H4 (cell line): ENCODE data around the gene PRR23E. TPM values are rescaled to one million over a fixed set of nuclear protein-coding genes. Genes with fewer than 3 reads are reported as not detected.

Source experiments
- DNase-seq: peaks from one replicate; pipeline ENCODE4 v3.0.0-alpha.2; 2015; ENCODE audit warnings: low spot score
- total RNA-seq: library from RNA; depleted of rRNA; stranded (reverse); fragments of >200 nt; shearing (Covaris generic); gene quantifications from 2 replicates; pipeline ENCODE4 v1.2.3, GENCODE V29; 2014; rRNA removed

Gene PRR23E
- total RNA-seq, 1 experiment from 2014 or later = not detected

DNA sequence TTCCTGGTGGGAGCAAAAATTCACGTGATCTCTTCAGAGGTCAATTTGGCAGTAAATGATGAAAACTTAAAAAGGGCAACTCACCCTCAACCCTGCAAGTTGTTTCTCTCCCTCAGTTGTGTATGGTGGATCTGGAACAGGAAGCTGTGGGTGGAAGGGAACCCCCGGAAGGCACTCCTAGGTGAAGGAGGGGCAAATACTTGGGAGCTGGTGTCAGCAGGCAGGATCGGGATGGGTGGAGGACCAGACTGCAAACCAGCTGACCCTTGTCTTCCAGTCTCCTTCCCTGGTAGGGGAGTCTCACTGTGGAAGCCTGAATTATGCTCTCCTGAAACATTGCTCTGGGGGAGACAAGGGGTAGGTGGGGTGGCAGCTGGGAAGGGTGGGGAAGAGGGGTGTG lies 33.5 kb downstream of the PRR23E start:
- DNase-seq = peak; percentile 34

DNA sequence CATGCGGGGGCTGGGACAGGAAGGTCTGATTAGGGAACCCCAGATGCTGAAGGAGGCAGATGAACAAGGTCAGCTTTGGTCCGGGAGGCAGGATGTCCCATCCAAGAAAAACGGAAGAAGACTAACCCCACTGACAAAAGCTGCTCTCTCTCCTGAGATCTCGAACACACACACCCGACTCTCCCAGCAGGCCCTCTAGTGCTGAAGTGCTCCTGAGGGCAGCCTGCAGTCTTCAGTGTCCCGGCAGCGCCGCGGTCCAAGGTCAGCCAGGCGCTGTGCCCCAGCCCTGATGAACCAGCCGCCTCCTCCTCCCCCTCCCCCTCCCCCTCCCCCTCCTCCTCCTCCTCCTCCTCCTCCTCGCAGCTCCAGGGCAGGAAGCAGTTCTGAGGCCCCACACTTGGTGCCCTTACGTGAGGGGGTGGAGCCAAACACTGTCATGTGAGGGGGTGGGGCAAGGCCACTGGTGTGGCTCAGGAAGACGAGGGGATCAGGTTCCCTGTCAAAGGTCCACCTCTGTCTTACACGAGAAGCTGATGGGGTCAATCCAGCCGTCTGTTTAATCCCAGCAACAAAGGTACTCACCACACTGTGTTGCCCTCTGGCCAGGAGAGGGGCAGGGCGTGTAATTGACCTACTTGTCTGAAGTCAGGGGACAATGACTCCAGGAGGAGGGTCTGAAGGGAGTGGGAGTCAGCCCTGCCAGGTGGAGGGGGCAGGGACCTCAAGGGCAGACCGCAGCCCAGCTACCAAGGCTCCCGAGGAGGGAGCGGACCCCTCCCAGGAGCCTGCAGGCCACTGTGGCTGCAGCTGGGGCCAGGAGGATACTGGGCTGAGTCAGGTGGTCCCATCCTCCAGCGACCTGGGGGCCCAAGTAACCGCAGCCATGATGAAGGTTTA lies 34.3 kb downstream of the PRR23E start:
- peak; percentile 48 for DNase-seq

DNA sequence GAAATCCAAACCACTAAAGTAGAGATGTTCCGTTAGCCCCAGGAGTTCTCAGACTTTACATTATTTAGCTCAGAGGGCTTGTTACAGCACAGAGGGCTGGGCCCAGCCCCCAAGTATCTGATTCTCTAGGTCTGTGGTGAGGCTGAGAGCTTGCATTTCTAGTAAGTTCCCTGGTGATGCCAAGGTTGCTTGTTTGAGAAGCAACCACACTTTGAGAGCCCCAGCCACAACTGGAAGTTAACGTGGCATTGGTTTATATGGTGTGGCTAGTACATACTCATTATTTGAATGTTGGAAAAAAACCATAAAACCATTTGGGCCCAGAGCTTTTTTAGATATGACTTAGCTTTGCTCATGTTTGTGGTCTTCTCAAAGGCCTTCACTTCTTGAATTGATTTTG lies 35.9 kb downstream of the PRR23E start:
- no peak for DNase-seq

DNA sequence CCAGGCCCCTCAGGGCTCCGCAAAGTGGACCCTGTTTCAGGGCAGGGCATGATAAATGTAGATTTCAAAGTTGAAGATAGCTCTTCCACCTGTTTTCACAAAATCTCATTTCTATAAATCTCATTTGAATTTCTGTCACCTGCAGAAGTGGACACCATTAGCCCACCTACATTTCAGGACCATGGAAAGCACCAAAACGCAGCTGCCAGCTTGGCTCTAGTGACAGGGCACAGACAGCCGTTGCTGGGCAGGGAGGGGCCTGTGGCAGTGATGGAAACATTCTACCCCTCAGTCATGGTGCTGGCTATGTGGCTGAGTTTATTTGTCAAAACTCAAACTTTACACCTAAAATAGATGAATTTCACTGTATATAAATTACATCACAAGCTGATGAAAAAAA lies 40.4 kb downstream of the PRR23E start:
- DNase-seq = no peak

DNA sequence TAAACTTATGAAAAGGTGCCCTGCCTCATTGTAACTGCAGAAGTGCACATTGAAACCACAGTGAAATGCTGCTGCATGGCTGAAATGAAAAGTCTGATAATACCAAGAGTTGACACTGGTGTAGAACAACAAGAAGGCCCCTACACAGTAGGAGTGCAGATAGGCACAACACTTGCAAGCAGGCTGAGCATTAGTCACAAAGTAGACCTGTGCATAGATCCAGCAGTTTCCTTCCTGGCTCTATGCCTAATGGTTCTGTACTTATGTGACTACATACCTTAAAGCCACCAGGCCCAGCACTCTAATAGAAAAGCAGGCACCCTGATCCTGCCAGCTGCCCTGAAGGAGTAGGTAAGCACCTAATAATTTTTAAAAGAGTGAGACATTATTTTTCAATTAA lies 41.8 kb downstream of the PRR23E start:
- DNase-seq = no peak

DNA sequence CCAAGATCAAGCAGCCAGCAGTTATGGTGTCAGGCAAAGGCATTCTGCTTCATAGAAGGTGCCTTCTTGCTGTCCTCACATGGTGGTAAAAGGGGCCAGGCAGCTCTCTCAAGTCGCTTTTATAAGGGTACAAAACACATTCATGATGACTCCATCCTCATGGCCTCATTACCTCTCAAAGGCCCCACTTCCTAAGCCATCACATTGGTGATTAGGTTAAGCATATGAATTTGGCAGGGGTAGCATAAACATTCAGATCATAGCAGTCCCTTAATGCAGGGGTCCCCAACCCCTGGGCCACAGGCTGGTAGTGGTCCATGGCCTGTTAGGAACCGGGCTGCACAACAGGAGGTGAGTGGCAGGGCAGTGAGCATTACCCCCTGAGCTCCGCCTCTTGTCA lies 42.8 kb downstream of the PRR23E start:
- no peak for DNase-seq

DNA sequence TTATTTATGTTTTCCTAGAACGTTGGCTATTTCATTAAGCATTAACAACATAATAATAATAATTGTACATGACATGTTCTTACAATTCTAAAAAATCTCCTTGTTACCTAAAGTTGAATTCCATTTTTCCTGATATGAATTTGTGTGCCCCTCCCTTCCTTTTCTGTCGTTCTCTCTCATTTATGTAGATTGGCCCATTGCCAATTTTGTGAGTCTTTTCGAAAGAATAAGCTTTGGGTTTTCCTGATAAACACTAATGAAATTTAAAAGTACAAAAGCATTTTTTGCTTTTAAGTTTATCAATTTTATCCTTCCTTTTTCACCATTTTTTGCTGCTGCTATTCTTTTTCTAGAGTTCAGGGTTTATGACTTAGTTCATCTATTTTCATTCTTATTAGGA lies 44.9 kb downstream of the PRR23E start:
- no peak for DNase-seq

DNA sequence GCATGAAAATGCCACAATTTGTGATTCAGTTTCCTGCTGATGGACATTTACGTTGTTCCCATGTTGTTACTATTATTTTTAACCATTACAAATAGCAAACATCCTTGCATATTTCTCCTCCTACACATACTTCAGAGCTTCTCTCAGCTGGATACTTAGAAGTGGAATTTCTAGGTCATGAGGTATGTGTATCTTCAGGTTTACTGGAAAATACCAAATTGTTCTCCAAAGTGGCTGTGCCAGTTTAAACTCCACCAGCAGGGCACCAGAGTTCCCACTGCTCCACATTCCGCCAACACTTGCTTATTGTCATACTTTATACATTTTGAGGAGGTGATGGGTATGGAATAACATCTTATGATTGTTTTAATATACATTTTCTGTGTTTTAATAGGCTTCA lies 45.7 kb downstream of the PRR23E start:
- no peak for DNase-seq

DNA sequence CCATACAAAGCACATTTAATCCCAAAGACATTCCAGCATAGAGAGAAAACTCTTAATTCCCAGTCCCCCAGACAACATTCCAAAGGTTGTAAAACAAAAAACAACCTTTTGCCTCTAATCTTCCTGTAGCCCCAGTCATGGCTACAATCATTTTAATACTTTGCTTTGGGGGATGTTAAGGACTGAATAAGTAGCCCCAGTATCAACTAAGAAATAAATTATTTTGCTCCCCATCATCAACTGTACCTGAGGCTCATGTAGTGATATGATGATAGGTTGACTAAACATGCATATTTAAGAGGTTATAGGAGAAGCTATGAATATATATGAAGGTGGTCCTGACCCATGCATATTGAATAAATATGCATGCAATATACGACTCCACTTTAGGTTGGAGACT lies 54.4 kb downstream of the PRR23E start:
- no peak for DNase-seq

Other genes with a start within 250 kb of the PRR23E start
- 15.3 and 15.9 TPM in 2 replicates for gene PLXNA1, start 210.0 kb upstream of the PRR23E start, total RNA-seq
- gene PRR20G, start 94.9 kb downstream of the PRR23E start, total RNA-seq = not detected in 2 replicates